Stimulated activated CD8-positive, alpha-beta memory T cell treated with anti-CD3 and anti-CD28 coated beads, Interleukin-15, amount 100 ng/mL, for 1 hour (primary cell): ENCODE measurements around the gene CLASP1.

Source experiments
- DNase-seq: peaks from one replicate; pipeline ENCODE4 v3.0.0-alpha.2; 2020; ENCODE audit warnings: low read depth

Gene CLASP1

DNA sequence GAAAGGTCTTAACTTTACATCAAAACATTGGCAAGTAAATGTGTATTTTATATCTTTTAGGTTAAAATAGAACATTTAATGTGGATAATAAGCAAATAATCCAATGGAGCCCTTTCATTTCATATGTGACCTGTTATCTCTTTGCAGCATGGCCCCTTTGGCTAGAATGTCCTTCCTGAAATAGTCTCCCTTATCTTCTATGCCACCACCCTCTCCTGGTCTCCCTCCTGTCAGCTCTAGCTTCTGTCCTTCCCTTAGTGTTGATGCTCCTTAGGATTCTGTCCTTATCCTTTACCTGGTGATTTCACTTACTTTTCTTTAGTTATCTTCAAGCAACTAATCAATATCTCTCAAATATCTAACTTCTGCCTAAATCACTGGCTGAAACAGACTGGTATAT is 277.2 kb downstream of the CLASP1 start:
- no peak for DNase-seq

DNA sequence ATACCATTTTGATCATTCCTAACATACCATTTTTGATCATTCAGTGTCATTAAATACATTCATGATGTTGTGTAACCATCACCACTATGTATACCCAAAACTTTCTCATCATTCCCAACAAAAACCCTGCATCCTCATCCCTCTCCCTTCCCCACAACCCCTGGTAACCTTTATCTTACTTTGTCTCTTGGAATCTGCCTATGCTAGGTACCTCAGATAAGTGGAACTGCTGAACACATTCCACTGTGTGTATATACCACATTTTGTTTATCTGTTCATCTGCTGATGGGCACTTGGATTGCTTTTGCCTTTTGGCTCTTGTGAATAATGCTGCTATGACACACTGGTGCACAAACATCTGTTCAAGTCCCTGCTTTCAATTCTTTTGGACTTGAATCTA is 280.4 kb downstream of the CLASP1 start:
- no peak for DNase-seq

GRCh38 chr2:121368155-121368554 is 281.1 kb downstream of the CLASP1 start:
- DNase-seq = no peak

DNA sequence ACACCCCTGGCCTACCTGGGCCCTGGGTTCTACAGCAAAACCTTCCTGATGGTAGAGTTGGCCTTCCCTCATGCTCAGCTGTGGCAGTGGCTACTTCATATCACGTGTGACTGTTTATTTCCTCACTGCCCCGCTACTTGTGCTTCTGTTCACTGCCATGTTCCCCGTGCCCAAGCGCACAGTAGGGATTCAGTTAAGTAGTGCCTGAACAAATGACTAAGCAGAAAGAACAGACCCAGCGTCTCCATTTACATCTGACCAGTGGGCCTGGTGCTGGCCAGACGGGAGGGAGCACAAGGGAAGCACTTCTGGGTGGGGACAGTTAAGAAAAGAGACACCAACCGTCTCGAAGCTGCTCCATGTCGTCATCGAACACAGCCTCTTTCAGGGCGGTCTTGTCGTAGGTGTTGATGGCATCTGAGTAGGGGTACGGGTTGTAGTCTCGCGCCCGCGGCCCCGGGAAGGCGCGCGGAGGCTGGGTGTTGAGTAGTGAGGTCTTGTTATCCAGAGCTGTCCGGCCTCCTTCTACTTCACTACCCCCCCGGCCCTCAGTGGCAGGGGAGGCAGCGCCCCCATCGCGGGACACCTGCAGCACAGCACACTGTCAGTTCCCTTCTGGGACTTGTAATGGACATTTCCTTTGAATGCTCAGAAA is 281.9 kb downstream of the CLASP1 start:
- no peak for DNase-seq

DNA sequence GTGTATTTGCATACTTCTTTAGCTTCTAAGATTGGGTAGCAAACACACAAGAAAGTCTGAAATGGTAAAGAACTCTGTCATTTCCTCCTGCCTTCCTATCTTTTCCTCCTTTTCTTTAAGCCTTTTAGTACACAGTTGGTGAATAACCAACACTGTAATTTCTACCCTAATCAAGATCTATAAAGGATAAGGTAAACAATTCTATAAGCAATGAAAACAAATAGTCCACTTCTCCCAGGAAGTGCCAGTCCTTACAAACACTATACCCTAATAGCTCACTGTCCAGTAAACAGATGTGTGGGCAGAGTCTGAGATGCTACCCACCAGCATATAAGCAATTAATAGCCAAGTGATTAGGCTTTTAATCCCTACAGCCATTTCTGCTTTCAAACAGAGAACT is 283.2 kb downstream of the CLASP1 start:
- no peak for DNase-seq

DNA sequence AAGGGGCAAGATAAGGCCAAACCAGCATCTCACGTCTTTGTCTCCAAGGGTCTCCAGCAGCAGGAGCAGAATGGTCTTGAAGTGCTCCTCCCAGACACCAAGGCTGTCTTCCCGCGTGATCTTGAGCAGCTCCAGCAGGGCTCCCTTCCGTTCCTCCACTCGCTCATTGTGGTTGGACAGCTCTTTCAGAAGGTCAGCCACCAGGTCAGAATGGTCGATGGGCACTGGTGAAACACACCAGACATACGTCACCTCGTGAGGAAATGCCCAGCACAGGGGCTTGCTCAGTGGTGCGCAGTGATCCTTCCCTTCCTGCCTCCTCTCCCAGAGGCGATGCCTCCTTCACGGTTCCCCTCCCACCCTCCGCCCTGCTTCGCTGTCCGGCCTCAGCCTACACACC is 284.2 kb downstream of the CLASP1 start:
- DNase-seq = no peak

GRCh38 chr2:121363632-121364420 is 285.4 kb downstream of the CLASP1 start:
- DNase-seq = no peak

DNA sequence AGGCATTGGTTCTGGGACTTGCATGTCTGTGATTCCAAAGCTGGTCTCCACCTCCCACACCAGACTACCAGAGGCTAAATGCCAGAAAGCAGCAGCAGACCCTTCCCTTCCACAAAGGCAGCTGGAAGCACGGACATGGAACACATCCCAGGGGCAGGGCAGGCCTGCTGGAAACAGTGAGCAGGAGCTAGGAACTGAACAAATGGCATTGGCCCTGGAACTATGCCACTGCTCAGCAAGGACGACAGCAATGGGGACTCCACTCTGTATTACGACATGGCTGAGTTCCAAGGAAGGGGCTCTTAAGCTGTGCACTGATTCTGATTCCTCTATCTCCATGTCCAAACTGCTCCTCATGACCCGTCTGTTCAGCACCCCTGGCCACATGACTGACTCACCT is 286.5 kb downstream of the CLASP1 start:
- no peak for DNase-seq

DNA sequence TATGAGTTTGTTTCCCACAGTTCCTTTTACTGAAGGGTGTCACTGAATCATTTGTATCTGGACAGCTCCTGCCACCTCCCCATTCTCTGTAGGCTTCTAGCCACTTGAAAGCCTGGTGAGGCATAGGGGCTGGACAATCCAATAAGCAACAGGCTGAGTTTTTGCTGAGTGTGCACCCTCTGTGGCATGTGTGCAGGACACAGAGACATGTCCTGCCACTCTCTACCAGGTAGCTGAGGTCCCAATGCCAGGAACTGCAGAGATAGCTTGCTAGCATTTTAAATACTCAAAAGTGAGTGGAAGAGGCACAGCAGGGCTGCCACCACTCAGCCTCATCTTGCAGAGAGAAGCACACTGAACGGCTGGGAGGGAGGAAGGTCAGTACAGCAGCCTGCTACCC is 287.0 kb downstream of the CLASP1 start:
- DNase-seq = no peak

GRCh38 chr2:121360566-121361300 is 288.5 kb downstream of the CLASP1 start:
- no peak for DNase-seq

DNA sequence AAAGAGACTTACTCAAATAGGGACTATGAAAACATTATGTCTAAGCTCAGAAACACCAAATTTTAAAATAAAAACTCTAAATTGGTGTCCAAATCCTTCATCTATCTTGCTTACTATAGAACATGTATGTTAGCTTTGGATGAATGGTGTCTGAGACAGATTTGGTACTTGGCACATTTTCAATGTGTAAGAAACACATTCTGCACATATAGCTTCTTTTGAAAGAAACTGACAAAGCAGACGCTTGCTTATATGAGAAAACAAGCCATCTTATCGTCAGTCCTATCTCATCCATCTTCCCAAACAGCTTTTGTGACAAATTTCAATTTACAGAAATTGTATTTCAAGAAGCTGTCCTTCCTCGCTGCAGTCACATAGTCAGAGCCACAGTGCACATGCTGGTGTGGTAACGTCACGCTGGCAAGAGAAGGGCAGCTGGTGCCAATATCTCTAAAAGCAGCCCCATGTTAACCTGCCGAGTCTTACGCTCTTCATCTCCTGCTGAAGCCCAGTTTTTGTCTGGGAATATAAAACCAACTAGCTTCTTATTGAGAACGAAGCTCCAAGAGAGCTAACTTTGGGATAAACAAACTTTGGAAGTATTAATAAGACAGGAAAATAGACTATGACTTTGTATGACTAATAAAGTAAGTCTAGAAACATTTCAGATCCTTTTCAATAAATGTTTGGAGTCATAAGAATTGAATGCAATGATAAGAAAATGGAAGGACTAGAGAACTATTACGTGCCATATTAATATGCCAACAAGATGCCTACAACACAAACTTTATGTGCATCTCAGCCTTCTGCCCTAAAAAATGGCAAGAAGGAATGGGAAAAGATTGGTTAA is 289.3 kb downstream of the CLASP1 start:
- no peak for DNase-seq

GRCh38 chr2:121359170-121359569 is 290.1 kb downstream of the CLASP1 start:
- no peak for DNase-seq

DNA sequence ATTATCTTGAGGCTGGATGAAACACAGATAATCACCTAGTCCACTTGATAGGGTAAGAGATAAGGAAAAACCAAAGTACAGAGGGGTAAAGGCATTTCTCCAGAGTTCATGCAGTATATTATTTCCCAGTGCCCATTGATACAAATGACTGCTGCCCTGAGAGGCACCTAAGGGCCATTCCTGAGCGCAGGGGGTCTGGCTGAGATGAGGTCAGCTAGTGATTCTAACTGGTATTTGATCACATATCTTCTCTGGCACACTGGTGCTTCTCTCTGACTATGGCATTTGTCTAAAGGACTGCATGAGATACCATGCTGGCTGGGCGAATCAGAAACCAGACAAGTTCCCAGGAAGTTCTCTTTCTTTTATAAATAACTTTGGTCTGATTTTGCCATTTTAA is 291.0 kb downstream of the CLASP1 start:
- no peak for DNase-seq

GRCh38 chr2:121356058-121356640 is 293.1 kb downstream of the CLASP1 start:
- DNase-seq = no peak

DNA sequence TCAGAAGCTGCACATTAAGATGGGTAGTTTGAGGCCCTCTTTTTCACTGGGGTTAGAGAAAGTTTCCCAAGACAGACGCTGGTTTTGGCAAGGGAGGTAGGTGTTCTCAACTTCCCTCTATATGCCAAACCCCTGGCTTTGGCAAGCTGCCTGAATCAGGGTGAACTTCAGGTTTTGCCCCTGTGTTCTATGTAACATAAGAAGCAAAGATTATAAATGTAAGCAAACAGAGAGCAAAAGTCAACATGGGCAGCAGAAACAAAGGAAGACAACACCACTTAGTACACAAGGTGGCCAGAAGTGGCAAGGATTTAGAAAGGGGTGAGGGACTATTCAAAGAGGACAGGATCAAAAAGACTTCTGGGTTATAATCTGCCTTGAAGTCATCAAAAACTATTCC is 293.8 kb downstream of the CLASP1 start:
- DNase-seq = no peak

- no peak for DNase-seq
These were observed 297.5 kb downstream of the CLASP1 start for GRCh38 chr2:121351521-121352318.

DNA sequence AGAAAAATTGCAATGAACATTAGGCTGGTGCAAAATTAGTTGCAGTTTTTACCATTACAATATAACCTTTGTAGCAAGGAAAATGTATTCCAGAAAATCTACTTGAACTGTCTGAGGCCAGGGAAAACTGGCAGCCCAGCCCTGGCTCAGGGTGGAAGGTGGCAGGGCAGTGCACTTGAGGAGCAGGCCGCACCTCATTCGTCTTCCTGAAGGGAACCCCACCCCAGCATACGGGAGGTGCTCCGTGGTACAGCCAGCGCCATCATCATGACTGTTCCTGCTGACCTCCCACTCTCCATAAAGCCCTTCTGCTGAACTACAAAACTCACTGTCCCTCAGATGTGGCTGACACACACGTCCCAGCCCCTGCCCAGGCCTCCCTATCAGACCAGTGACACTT is 298.4 kb downstream of the CLASP1 start:
- no peak for DNase-seq

DNA sequence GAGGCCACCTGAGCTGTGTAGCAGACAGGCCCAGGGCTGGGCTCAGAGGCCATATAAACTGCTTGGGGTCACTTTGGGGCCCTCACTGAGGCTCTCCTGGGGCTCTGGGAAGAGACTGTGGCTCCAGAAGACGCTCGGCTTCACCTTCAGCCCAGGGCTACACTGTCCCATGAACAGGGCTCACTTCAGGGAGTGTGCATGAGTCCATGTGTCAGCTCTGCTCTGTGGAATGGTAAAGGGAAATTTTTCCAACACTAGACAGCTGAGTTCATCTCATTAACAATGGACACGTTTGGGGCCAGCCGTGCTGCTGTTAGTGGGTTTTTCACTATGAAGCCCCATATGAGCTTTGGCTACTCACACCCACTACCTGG is 298.9 kb downstream of the CLASP1 start:
- no peak for DNase-seq

DNA sequence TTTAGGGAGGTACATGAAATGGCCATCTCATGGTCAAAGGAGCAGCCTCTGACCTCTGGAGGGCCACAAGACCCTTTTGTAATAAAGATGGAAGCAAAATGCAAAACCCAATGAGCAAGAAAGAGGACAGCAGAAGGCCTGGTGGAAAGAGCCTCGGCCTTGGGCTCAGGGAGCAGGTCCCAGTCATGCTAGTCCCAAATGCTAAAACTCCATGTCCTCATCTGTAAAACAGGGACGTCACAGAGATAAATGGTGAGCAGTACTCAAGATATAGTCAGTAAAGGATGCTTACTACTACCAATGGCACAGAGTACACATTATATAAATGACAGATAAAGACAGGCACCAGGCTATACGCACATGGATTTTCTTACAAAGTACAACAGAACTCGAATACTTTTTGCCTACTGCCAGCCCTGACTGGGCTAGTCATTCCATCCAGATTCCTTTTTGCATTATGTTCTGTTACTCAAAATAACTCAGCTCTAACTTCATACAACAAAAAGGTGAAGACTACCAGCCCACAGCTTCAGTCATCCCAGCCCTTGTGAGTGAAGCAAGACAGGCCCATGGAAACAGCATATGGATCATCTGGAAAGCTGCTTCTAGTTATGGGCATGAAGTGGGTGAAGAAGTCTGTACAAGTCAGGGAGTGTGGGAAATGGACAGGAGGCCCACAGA is 299.4 kb downstream of the CLASP1 start:
- DNase-seq = no peak

- DNase-seq = no peak
These were observed 301.0 kb downstream of the CLASP1 start for GRCh38 chr2:121348128-121348740.
